Measurements from ENCODE around the gene NEDD9. TPM values are rescaled to one million over a fixed set of nuclear protein-coding genes. Genes with fewer than 3 reads are reported as not detected.
A peak's percentile ranks its signal among the peaks of the same experiment; 100 is the strongest.

Gene NEDD9
- total and polyA plus RNA-seq, 2 of the 13 experiments (the other 11 are each of a cell fraction or from before 2014, with no cell fraction given), result 27.1 to 389 TPM

DNA sequence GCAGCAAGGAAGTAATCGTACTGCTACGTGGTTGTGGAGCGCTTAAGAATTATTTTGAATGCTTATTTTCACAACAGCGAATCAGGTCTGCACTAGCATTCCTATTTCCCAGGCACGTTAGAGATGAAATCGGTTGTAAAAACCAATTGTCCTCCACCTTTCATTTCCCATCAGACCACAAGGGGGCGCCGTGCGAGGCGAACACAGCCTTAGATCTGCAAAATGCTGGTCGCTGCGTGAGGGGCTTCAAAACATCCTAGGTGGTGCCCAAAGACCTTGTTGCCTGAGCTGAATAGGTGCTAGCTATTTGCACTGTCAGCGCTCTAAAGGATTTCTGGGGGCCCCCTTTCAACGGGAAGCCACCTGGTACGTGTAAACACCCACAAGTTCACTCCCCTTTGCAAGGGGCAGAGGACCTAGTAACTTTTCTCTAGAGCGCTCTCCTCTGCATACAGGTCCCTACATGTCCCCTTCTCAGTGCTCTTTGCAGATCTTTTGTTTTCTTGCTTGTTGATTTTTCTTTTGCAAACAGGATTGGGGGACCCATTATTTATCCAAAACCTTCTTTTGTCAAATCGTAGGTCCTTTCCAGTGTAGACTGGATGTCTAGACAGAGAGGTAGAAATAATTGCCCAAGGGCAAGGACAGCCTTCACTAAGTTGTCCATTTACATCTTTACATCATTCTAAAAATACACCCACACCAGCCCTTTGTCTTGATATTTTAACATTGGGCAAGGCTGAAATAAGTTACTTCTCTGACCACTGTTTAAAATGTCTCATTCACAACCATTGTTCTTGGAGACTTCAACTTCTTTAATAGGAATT is 59.8 kb downstream of the NEDD9 start (continued):
- TF ChIP-seq ZNF660 (CRISPR knock-in tag; IDR thresholded peaks at IDR 0.05; ENCODE audit: borderline replicate concordance, low read depth) (no peak), ZNF749 (CRISPR knock-in tag; IDR thresholded peaks at IDR 0.05; ENCODE audit: borderline replicate concordance) (no peak), NFE2L2 (IDR thresholded peaks at IDR 0.05; ENCODE audit: low read length) (no peak), MTF2 (CRISPR knock-in tag; IDR thresholded peaks at IDR 0.05; ENCODE audit: borderline replicate concordance) (no peak), NR1H2 (CRISPR knock-in tag; IDR thresholded peaks at IDR 0.05; ENCODE audit: borderline replicate concordance, low read depth) (no peak), RBM39 (IDR thresholded peaks at IDR 0.05; ENCODE audit: low read depth, low read length, poor library complexity, severe bottlenecking) (no peak), MZF1 (CRISPR knock-in tag; IDR thresholded peaks at IDR 0.05; ENCODE audit: borderline replicate concordance) (no peak), NCOA5 (CRISPR knock-in tag; IDR thresholded peaks at IDR 0.05) (no peak), KLF16 (CRISPR knock-in tag; IDR thresholded peaks at IDR 0.05) (peak in 1 of 2 experiments; percentile 60; a peak in 1 of 4 replicates), MXI1 (IDR thresholded peaks at IDR 0.05; ENCODE audit: borderline replicate concordance, low read depth, low read length) (0 out of 3 replicates have a peak, but pooled peaks have one; percentile 27), ZNF205 (CRISPR knock-in tag; IDR thresholded peaks at IDR 0.05) (peak; percentile 39; the same call in 1 of the 2 replicates), NFE2 (CRISPR knock-in tag; IDR thresholded peaks at IDR 0.05) (no peak), ZNF136 (CRISPR knock-in tag; IDR thresholded peaks at IDR 0.05; ENCODE audit: low read depth) (no peak), ZNF556 (CRISPR knock-in tag; IDR thresholded peaks at IDR 0.05; ENCODE audit: borderline replicate concordance) (no peak), ZNF331 (CRISPR knock-in tag; IDR thresholded peaks at IDR 0.05) (peak; percentile 46; the same call in 1 of the 2 replicates), RFX5 (IDR thresholded peaks at IDR 0.05; ENCODE audit: low read depth, low read length) (no peak), ZNF776 (CRISPR knock-in tag; IDR thresholded peaks at IDR 0.05) (no peak), SP140L (CRISPR knock-in tag; IDR thresholded peaks at IDR 0.05; ENCODE audit: borderline replicate concordance) (0 out of 2 replicates have a peak, but pooled peaks have one; percentile 44), SMC3 (IDR thresholded peaks at IDR 0.05; ENCODE audit: low read length) (peak; percentile 98)
- TF ChIP-seq, protein P1, sequence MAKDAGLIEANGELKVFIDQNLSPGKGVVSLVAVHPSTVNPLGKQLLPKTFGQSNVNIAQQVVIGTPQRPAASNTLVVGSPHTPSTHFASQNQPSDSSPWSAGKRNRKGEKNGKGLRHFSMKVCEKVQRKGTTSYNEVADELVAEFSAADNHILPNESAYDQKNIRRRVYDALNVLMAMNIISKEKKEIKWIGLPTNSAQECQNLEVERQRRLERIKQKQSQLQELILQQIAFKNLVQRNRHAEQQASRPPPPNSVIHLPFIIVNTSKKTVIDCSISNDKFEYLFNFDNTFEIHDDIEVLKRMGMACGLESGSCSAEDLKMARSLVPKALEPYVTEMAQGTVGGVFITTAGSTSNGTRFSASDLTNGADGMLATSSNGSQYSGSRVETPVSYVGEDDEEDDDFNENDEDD (CRISPR knock-in tag; IDR thresholded peaks at IDR 0.05; ENCODE audit: borderline replicate concordance), result no peak
- TF ChIP-seq, protein P2, sequence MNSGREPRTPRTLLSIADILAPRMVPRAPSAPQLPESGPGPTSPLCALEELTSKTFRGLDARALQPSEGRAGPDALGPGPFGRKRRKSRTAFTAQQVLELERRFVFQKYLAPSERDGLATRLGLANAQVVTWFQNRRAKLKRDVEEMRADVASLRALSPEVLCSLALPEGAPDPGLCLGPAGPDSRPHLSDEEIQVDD (CRISPR knock-in tag; IDR thresholded peaks at IDR 0.05; ENCODE audit: borderline replicate concordance), result no peak
- TF ChIP-seq, protein P3, sequence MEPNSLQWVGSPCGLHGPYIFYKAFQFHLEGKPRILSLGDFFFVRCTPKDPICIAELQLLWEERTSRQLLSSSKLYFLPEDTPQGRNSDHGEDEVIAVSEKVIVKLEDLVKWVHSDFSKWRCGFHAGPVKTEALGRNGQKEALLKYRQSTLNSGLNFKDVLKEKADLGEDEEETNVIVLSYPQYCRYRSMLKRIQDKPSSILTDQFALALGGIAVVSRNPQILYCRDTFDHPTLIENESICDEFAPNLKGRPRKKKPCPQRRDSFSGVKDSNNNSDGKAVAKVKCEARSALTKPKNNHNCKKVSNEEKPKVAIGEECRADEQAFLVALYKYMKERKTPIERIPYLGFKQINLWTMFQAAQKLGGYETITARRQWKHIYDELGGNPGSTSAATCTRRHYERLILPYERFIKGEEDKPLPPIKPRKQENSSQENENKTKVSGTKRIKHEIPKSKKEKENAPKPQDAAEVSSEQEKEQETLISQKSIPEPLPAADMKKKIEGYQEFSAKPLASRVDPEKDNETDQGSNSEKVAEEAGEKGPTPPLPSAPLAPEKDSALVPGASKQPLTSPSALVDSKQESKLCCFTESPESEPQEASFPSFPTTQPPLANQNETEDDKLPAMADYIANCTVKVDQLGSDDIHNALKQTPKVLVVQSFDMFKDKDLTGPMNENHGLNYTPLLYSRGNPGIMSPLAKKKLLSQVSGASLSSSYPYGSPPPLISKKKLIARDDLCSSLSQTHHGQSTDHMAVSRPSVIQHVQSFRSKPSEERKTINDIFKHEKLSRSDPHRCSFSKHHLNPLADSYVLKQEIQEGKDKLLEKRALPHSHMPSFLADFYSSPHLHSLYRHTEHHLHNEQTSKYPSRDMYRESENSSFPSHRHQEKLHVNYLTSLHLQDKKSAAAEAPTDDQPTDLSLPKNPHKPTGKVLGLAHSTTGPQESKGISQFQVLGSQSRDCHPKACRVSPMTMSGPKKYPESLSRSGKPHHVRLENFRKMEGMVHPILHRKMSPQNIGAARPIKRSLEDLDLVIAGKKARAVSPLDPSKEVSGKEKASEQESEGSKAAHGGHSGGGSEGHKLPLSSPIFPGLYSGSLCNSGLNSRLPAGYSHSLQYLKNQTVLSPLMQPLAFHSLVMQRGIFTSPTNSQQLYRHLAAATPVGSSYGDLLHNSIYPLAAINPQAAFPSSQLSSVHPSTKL (CRISPR knock-in tag; IDR thresholded peaks at IDR 0.05), result peak; percentile 66
- TF ChIP-seq, protein P4, sequence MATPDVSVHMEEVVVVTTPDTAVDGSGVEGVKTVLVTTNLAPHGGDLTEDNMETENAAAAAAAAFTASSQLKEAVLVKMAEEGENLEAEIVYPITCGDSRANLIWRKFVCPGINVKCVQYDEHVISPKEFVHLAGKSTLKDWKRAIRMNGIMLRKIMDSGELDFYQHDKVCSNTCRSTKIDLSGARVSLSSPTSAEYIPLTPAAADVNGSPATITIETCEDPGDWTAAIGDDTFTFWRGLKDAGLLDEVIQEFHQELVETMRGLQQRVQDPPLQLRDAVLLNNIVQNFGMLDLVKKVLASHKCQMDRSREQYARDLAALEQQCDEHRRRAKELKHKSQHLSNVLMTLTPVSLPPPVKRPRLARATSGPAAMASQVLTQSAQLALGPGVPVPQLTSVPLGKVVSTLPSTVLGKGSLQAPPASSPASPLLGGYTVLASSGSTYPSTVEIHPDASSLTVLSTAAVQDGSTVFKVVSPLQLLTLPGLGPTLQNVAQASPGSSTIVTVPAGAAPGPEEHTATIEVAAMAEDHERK (CRISPR knock-in tag; IDR thresholded peaks at IDR 0.05; ENCODE audit: low read depth), result no peak

All from HepG2 (cell line).